WTC11 (cell line): ENCODE data around the gene ASIC2. TPM values are rescaled to one million over a fixed set of nuclear protein-coding genes. Genes with fewer than 3 reads are reported as not detected.

Experiments used
- ATAC-seq: fragments of 200-7000 bp; cut with Tn5 transposase; 2 replicates; pipeline ENCODE4 v1.10.0; 2021; ENCODE audit warnings: mild to moderate bottlenecking, moderate library complexity
- CTCF ChIA-PET: fragments of 300-600 bp; sonication (Branson Sonifier 250); formaldehyde crosslinking; loops from one replicate; lab custom pipeline; 2021; ENCODE audit warnings: antibody characterized with exemption; lab: Charles Lee
- POLR2A ChIA-PET: fragments of 350-600 bp; sonication (Branson Sonifier 250); formaldehyde crosslinking; loops from one replicate; lab custom pipeline; 2021; ENCODE audit warnings: antibody characterized with exemption; lab: Charles Lee
- DNase-seq: peaks from one replicate; pipeline ENCODE4 v3.0.0; 2021; ENCODE audit warnings: low spot score
- H3K27ac Mint-ChIP-seq: 2 replicates; pipeline ENCODE4 v1.8.0; 2021; ENCODE audit warnings: mixed read lengths
- H3K27me3 Mint-ChIP-seq: 2 replicates; pipeline ENCODE4 v1.8.0; 2021; ENCODE audit warnings: low read depth, mild to moderate bottlenecking, moderate library complexity, mixed read lengths
- H3K36me3 Mint-ChIP-seq: 2 replicates; pipeline ENCODE4 v1.8.0; 2021; ENCODE audit warnings: mixed read lengths
- H3K4me1 Mint-ChIP-seq: 2 replicates; pipeline ENCODE4 v1.8.0; 2022; ENCODE audit warnings: mixed read lengths
- H3K4me3 Mint-ChIP-seq: 2 replicates; pipeline ENCODE4 v1.8.0; 2021; ENCODE audit warnings: mild to moderate bottlenecking, moderate library complexity, mixed read lengths
- H3K9me3 Mint-ChIP-seq: 2 replicates; pipeline ENCODE4 v1.8.0; 2021; ENCODE audit warnings: mixed read lengths
- ATF1 ChIP-seq: sonication (generic); formaldehyde crosslinking; IDR thresholded peaks from 2 replicates; pipeline ENCODE4 v1.8.1; 2023; ENCODE audit warnings: mild to moderate bottlenecking, moderate library complexity, missing genetic modification reagents
- CREB1 ChIP-seq: sonication (generic); formaldehyde crosslinking; IDR thresholded peaks from 2 replicates; pipeline ENCODE4 v1.8.0; 2023; ENCODE audit warnings: mild to moderate bottlenecking, missing genetic modification reagents
- ETV6 ChIP-seq: sonication (generic); formaldehyde crosslinking; IDR thresholded peaks from 2 replicates; pipeline ENCODE4 v1.8.1; 2022; ENCODE audit warnings: mild to moderate bottlenecking, missing genetic modification reagents
- JAZF1 ChIP-seq: fragments of 250-450 bp; sonication (Bioruptor Pico); IDR thresholded peaks from 2 replicates; pipeline ENCODE4 v1.9.0; 2021; ENCODE audit warnings: moderate library complexity, mild to moderate bottlenecking, inconsistent platforms
- NR2C2 ChIP-seq: sonication (generic); formaldehyde crosslinking; IDR thresholded peaks from 2 replicates; pipeline ENCODE4 v1.8.0; 2022; ENCODE audit warnings: mild to moderate bottlenecking, missing genetic modification reagents
- OVOL2 ChIP-seq: fragments of 250-450 bp; sonication (Bioruptor Pico); IDR thresholded peaks from 2 replicates; pipeline ENCODE4 v1.9.0; 2021; ENCODE audit warnings: mild to moderate bottlenecking, borderline replicate concordance
- PRRX2 ChIP-seq: fragments of 250-450 bp; sonication (Bioruptor Pico); IDR thresholded peaks from 2 replicates; pipeline ENCODE4 v1.8.0; 2021; ENCODE audit warnings: mild to moderate bottlenecking
- ZNF263 ChIP-seq: sonication (generic); formaldehyde crosslinking; IDR thresholded peaks from 2 replicates; pipeline ENCODE4 v1.8.1; 2022; ENCODE audit warnings: low read depth, mild to moderate bottlenecking, moderate library complexity, missing genetic modification reagents
- total RNA-seq: library from RNA; stranded (reverse); gene quantifications from 3 replicates; pipeline ENCODE4 v1.2.3, GENCODE V29; 2021
- TF ChIP-seq, protein P1 (sequence below): sonication (generic); formaldehyde crosslinking; conservative IDR thresholded peaks from 2 replicates; pipeline ENCODE4 v1.8.1; 2023; ENCODE audit warnings: mild to moderate bottlenecking, low read depth, missing genetic modification reagents, moderate library complexity
- TF ChIP-seq, protein P2 (sequence below): fragments of 250-450 bp; sonication (Bioruptor Pico); IDR thresholded peaks from 2 replicates; pipeline ENCODE4 v1.9.0; 2021; ENCODE audit warnings: mild to moderate bottlenecking, borderline replicate concordance
- TF ChIP-seq, protein P3 (sequence below): fragments of 250-450 bp; sonication (Bioruptor Pico); IDR thresholded peaks from 2 replicates; pipeline ENCODE4 v2.1.2; 2022; ENCODE audit warnings: mild to moderate bottlenecking, moderate library complexity
- TF ChIP-seq, protein P4 (sequence below): sonication (generic); formaldehyde crosslinking; IDR thresholded peaks from 2 replicates; pipeline ENCODE4 v1.8.0; 2022; ENCODE audit warnings: missing genetic modification reagents
- TF ChIP-seq, protein P5 (sequence below): sonication (generic); formaldehyde crosslinking; IDR thresholded peaks from 2 replicates; pipeline ENCODE4 v1.8.1; 2022; ENCODE audit warnings: low read depth, missing genetic modification reagents, borderline replicate concordance
- TF ChIP-seq, protein P6 (sequence below): fragments of 250-450 bp; sonication (Bioruptor Pico); IDR thresholded peaks from 2 replicates; pipeline ENCODE4 v1.9.0; 2021; ENCODE audit warnings: mild to moderate bottlenecking
- TF ChIP-seq, protein P7 (sequence below): sonication (generic); formaldehyde crosslinking; IDR thresholded peaks from 2 replicates; pipeline ENCODE4 v1.8.0; 2022; ENCODE audit warnings: mild to moderate bottlenecking, missing genetic modification reagents
- TF ChIP-seq, protein P8 (sequence below): sonication (generic); formaldehyde crosslinking; IDR thresholded peaks from 2 replicates; pipeline ENCODE4 v1.8.1; 2023; ENCODE audit warnings: mild to moderate bottlenecking, missing genetic modification reagents, moderate library complexity

ASIC2 gene
- total RNA-seq, 1 experiment from 2014 or later = 2.7 TPM

DNA sequence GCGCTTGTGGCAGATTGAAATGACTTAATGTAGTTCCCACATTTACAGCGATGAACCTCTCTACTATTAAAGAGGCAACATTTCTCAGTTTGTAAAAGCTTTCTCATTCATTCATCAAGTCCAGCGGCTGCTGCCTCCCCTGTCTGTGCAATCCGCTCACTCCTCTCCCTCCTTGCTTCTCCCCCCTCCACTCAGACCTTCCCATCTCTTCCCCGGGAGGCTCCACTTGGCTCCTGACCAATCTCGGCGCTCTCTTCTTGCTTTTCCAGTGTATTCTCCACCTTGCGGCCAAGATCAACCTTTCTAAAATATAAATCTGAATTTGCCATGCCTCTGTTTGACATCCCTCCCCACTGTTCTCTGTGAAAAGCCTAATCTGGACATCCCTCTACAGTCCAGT is 117.5 kb downstream of the ASIC2 start (continued):
- TF ChIP-seq, protein P1, sequence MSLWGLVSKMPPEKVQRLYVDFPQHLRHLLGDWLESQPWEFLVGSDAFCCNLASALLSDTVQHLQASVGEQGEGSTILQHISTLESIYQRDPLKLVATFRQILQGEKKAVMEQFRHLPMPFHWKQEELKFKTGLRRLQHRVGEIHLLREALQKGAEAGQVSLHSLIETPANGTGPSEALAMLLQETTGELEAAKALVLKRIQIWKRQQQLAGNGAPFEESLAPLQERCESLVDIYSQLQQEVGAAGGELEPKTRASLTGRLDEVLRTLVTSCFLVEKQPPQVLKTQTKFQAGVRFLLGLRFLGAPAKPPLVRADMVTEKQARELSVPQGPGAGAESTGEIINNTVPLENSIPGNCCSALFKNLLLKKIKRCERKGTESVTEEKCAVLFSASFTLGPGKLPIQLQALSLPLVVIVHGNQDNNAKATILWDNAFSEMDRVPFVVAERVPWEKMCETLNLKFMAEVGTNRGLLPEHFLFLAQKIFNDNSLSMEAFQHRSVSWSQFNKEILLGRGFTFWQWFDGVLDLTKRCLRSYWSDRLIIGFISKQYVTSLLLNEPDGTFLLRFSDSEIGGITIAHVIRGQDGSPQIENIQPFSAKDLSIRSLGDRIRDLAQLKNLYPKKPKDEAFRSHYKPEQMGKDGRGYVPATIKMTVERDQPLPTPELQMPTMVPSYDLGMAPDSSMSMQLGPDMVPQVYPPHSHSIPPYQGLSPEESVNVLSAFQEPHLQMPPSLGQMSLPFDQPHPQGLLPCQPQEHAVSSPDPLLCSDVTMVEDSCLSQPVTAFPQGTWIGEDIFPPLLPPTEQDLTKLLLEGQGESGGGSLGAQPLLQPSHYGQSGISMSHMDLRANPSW (CRISPR knock-in tag) = no peak

DNA sequence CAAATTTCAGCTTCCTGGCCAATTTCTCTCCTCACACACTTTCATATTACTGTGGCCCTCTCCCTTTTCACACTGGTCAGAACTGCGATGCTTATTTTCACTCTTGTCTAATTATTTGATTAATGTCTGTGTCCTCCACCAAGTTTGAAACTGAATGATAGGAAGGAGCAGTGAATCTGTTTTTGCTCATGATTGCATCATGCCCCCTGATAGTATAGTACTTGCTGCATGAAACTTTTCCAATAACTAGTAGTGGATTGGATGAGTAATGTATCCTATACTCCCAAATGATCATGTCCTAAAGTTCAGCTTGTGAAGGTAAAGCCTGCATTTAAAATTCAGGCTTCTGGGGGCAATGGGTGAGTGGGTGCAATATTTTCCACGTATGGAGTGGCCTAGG is 121.2 kb downstream of the ASIC2 start:
- peaks cover 4% of the 10 kb centered on the region; the same call in 1 of the 2 replicates for H3K9me3 Mint-ChIP-seq

DNA sequence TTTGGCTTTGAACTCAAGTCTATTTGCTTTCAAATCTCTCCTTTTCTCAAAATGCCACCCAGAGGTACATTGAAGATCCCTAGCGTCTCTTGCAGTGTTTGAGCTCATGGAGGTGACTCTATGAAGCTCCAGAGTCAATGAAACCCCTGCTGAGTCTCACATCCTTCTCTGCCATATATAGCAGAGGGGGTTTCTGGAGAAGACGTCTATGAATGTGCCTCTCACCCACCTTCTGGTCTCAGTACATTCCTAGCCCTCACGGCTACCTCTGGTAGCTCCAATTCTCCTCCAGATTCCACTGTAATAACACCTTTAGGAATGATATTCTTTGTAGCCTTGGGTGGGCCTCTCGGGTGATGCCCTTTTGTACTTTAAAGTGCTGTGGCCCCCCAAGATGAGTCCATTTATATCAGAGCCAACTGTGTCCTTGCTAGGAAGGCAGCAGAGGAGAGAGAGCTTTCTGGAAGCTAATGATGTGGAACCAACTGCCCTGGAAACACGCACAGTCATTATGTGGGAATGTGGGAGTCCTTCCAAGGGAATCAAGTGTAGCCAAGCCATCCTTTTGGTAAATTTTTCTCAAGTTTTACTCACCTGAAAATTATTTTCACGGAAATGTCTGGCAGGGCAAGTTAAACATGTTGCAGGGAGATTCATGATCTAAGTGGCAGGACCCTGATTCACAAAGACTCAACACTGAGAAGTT is 123.4 kb downstream of the ASIC2 start:
- Mint-ChIP-seq H3K4me1 (no peaks in the 10 kb centered on the region), H3K9me3 (peaks cover 4% of the 10 kb centered on the region; the same call in 1 of the 2 replicates), H3K27ac (no peak overlapping the region), H3K36me3 (no peaks in the 10 kb centered on the region), H3K27me3 (peaks cover 15% of the 10 kb centered on the region), H3K4me3 (no peak overlapping the region)
- no peak for DNase-seq
- ATAC-seq = no peak
- CTCF ChIA-PET = interaction anchor here (1.3 kb wide), 1 partner anchor 8 kb away, joined by 3 read pairs; no protein-coding TSS in a partner anchor
- POLR2A ChIA-PET = no interaction called here
- TF ChIP-seq ZNF263 (no peak), OVOL2 (no peak), CREB1 (no peak), NR2C2 (CRISPR knock-in tag) (no peak), ETV6 (no peak)
- TF ChIP-seq, protein P2, sequence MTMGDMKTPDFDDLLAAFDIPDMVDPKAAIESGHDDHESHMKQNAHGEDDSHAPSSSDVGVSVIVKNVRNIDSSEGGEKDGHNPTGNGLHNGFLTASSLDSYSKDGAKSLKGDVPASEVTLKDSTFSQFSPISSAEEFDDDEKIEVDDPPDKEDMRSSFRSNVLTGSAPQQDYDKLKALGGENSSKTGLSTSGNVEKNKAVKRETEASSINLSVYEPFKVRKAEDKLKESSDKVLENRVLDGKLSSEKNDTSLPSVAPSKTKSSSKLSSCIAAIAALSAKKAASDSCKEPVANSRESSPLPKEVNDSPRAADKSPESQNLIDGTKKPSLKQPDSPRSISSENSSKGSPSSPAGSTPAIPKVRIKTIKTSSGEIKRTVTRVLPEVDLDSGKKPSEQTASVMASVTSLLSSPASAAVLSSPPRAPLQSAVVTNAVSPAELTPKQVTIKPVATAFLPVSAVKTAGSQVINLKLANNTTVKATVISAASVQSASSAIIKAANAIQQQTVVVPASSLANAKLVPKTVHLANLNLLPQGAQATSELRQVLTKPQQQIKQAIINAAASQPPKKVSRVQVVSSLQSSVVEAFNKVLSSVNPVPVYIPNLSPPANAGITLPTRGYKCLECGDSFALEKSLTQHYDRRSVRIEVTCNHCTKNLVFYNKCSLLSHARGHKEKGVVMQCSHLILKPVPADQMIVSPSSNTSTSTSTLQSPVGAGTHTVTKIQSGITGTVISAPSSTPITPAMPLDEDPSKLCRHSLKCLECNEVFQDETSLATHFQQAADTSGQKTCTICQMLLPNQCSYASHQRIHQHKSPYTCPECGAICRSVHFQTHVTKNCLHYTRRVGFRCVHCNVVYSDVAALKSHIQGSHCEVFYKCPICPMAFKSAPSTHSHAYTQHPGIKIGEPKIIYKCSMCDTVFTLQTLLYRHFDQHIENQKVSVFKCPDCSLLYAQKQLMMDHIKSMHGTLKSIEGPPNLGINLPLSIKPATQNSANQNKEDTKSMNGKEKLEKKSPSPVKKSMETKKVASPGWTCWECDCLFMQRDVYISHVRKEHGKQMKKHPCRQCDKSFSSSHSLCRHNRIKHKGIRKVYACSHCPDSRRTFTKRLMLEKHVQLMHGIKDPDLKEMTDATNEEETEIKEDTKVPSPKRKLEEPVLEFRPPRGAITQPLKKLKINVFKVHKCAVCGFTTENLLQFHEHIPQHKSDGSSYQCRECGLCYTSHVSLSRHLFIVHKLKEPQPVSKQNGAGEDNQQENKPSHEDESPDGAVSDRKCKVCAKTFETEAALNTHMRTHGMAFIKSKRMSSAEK (CRISPR knock-in tag) = no peak
- TF ChIP-seq, protein P3, sequence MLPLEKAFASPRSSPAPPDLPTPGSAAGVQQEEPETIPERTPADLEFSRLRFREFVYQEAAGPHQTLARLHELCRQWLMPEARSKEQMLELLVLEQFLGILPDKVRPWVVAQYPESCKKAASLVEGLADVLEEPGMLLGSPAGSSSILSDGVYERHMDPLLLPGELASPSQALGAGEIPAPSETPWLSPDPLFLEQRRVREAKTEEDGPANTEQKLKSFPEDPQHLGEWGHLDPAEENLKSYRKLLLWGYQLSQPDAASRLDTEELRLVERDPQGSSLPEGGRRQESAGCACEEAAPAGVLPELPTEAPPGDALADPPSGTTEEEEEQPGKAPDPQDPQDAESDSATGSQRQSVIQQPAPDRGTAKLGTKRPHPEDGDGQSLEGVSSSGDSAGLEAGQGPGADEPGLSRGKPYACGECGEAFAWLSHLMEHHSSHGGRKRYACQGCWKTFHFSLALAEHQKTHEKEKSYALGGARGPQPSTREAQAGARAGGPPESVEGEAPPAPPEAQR = no peak
- TF ChIP-seq, protein P4, sequence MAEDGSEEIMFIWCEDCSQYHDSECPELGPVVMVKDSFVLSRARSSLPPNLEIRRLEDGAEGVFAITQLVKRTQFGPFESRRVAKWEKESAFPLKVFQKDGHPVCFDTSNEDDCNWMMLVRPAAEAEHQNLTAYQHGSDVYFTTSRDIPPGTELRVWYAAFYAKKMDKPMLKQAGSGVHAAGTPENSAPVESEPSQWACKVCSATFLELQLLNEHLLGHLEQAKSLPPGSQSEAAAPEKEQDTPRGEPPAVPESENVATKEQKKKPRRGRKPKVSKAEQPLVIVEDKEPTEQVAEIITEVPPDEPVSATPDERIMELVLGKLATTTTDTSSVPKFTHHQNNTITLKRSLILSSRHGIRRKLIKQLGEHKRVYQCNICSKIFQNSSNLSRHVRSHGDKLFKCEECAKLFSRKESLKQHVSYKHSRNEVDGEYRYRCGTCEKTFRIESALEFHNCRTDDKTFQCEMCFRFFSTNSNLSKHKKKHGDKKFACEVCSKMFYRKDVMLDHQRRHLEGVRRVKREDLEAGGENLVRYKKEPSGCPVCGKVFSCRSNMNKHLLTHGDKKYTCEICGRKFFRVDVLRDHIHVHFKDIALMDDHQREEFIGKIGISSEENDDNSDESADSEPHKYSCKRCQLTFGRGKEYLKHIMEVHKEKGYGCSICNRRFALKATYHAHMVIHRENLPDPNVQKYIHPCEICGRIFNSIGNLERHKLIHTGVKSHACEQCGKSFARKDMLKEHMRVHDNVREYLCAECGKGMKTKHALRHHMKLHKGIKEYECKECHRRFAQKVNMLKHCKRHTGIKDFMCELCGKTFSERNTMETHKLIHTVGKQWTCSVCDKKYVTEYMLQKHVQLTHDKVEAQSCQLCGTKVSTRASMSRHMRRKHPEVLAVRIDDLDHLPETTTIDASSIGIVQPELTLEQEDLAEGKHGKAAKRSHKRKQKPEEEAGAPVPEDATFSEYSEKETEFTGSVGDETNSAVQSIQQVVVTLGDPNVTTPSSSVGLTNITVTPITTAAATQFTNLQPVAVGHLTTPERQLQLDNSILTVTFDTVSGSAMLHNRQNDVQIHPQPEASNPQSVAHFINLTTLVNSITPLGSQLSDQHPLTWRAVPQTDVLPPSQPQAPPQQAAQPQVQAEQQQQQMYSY (CRISPR knock-in tag) = no peak
- TF ChIP-seq, protein P5, sequence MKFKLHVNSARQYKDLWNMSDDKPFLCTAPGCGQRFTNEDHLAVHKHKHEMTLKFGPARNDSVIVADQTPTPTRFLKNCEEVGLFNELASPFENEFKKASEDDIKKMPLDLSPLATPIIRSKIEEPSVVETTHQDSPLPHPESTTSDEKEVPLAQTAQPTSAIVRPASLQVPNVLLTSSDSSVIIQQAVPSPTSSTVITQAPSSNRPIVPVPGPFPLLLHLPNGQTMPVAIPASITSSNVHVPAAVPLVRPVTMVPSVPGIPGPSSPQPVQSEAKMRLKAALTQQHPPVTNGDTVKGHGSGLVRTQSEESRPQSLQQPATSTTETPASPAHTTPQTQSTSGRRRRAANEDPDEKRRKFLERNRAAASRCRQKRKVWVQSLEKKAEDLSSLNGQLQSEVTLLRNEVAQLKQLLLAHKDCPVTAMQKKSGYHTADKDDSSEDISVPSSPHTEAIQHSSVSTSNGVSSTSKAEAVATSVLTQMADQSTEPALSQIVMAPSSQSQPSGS = no peak
- TF ChIP-seq, protein P6, sequence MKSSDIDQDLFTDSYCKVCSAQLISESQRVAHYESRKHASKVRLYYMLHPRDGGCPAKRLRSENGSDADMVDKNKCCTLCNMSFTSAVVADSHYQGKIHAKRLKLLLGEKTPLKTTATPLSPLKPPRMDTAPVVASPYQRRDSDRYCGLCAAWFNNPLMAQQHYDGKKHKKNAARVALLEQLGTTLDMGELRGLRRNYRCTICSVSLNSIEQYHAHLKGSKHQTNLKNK = no peak
- TF ChIP-seq, protein P7, sequence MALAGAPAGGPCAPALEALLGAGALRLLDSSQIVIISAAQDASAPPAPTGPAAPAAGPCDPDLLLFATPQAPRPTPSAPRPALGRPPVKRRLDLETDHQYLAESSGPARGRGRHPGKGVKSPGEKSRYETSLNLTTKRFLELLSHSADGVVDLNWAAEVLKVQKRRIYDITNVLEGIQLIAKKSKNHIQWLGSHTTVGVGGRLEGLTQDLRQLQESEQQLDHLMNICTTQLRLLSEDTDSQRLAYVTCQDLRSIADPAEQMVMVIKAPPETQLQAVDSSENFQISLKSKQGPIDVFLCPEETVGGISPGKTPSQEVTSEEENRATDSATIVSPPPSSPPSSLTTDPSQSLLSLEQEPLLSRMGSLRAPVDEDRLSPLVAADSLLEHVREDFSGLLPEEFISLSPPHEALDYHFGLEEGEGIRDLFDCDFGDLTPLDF (CRISPR knock-in tag) = no peak

More for the DNA sequence above, 121.2 kb downstream of the ASIC2 start:
- ChIA-PET POLR2A (no interaction called here), CTCF (no interaction called here)
- Mint-ChIP-seq H3K36me3 (no peaks in the 10 kb centered on the region), H3K27me3 (peaks cover 31% of the 10 kb centered on the region), H3K27ac (no peak overlapping the region), H3K4me3 (no peak overlapping the region), H3K4me1 (no peaks in the 10 kb centered on the region)
- ATAC-seq (no peak), DNase-seq (no peak)
- TF ChIP-seq PRRX2 = no peak
- no peak for TF ChIP-seq ATF1
- TF ChIP-seq, protein P8, sequence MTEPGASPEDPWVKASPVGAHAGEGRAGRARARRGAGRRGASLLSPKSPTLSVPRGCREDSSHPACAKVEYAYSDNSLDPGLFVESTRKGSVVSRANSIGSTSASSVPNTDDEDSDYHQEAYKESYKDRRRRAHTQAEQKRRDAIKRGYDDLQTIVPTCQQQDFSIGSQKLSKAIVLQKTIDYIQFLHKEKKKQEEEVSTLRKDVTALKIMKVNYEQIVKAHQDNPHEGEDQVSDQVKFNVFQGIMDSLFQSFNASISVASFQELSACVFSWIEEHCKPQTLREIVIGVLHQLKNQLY = no peak
- TF ChIP-seq OVOL2 = no peak
- TF ChIP-seq JAZF1 (CRISPR knock-in tag) = no peak
